Measurements from ENCODE around the gene FBXO30.

DNA sequence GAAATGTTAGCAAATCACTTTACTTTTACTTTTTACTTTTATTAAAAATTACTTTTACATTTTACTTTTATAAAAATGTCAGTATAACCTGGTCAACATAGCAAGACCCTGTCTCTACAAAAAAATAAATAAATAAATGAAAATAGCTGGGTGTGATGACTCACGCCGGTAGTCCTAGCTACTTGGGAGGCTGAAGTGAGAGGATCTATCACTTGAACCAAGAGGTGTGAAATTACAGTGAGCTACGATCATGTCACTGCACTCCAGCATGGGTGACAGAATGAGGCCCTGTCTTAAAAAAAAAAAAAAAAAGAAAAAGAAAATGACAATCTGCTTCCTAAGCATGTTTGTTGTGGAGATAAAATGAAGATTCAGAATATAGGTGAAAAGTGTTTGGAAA lies 31.0 kb upstream of the FBXO30 start:
- no peak for TF ChIP-seq TARDBP (IDR thresholded peaks at IDR 0.05; ENCODE audit: borderline replicate concordance)
- TF ChIP-seq, protein P1, sequence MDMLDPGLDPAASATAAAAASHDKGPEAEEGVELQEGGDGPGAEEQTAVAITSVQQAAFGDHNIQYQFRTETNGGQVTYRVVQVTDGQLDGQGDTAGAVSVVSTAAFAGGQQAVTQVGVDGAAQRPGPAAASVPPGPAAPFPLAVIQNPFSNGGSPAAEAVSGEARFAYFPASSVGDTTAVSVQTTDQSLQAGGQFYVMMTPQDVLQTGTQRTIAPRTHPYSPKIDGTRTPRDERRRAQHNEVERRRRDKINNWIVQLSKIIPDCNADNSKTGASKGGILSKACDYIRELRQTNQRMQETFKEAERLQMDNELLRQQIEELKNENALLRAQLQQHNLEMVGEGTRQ (IDR thresholded peaks at IDR 0.05; ENCODE audit: borderline replicate concordance, low read depth, low read length): no peak
- TF ChIP-seq SIN3A (IDR thresholded peaks at IDR 0.05; ENCODE audit: low read depth, low read length): no peak
- TF ChIP-seq EP300 (IDR thresholded peaks at IDR 0.05; ENCODE audit: borderline replicate concordance in 1 of 2, control insufficient read depth in 1 of 2, low read depth in 2 of 2, low read length in 2 of 2): no peak
- no peak for TF ChIP-seq EZH2 (IDR thresholded peaks at IDR 0.05; ENCODE audit: borderline replicate concordance, control insufficient read depth, low read depth, low read length)
- TF ChIP-seq, protein P2, sequence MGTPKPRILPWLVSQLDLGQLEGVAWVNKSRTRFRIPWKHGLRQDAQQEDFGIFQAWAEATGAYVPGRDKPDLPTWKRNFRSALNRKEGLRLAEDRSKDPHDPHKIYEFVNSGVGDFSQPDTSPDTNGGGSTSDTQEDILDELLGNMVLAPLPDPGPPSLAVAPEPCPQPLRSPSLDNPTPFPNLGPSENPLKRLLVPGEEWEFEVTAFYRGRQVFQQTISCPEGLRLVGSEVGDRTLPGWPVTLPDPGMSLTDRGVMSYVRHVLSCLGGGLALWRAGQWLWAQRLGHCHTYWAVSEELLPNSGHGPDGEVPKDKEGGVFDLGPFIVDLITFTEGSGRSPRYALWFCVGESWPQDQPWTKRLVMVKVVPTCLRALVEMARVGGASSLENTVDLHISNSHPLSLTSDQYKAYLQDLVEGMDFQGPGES (IDR thresholded peaks at IDR 0.05): no peak
- TF ChIP-seq FOS (IDR thresholded peaks at IDR 0.05; ENCODE audit: borderline replicate concordance, extremely low read depth, insufficient read length): no peak
- TF ChIP-seq POLR2A (IDR thresholded peaks at IDR 0.05; ENCODE audit: low read depth, low read length): no peak
